ENCODE results near the gene GALNT6.

- TF ChIP-seq CTCF (IDR thresholded peaks at IDR 0.05; ENCODE audit: low read depth, low read length, poor library complexity, severe bottlenecking) (no peak), EZH2phosphoT487 (IDR thresholded peaks at IDR 0.05; ENCODE audit: borderline replicate concordance, low read length) (no peak)
Observed at GRCh38 chr12:51383269-51383905, 7.8 kb downstream of the GALNT6 start.

Measured in DOHH2 (cell line).